ENCODE data around the gene MAP2K2. TPM values are rescaled to one million over a fixed set of nuclear protein-coding genes. Genes with fewer than 3 reads are reported as not detected.

Gene MAP2K2
- total RNA-seq, 2 donors from 2014 or later, result 56.8 to 92.0 TPM

DNA sequence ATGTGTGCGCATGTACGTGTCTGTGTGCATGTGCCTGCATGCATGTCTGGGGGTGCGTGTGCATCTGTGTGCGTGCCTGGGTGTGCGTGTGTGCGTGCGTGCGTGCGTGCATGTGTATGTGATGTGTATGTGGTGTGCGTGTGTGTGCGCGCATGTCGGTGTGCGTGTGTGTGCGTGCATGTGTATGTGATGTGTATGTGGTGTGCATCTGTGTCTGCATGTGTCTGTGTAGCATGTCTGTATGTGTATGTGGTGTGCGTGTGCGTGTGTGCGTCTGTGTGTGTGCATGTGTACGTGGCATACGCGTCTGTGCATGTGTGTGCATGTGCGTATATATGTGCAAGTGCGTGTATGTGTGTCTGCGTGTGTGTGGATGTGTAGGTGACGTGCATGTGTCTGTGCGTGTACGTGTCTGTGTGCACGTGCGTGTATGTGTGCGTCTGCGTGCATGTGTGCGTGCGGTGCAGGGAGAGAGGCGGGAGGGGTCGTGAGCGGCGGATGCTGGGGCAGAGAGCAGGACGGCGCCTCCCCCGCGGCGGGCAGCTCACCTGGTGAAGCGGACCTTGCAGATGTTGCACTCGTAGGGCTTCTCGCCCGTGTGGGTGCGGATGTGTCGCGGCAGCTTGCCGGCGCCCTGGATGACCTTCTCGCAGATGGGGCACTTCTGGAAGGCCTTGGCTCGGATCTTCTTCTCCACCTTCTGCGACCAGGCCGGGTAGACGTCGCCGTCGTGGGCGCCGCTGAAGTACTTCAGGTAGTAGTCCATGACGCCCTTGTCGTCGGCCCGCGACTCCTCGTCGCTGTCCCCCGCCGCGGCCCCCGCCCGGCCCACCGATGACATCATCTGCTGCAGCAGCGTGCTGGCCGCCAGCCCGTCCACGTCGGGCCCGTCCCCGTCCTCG, 70.2 kb downstream of the MAP2K2 start:
- Histone ChIP-seq H3K36me3 (replicated peaks in 1 of 2; ENCODE audit: insufficient read depth in 1 of 2, low read depth in 2 of 2) (peaks cover 0 to 12% of the 10 kb centered on the region in 2 donors), H3K27me3 (no peaks in the 10 kb centered on the region), H3K4me1 (peaks cover 41% of the 10 kb centered on the region), H3K9me3 (no peaks in the 10 kb centered on the region), H3K4me3 (no peak overlapping the region), H3K27ac (peak overlapping the region in 2 of 4 donors; percentile 78 to 83)
- intact Hi-C loops (cut with DNase I), result no loop called here
- ATAC-seq (no peak), DNase-seq (no peak)
- no peak for TF ChIP-seq POLR2A (IDR thresholded peaks at IDR 0.05)
- no peak for TF ChIP-seq CTCF (IDR thresholded peaks at IDR 0.05)
- 88% methylated on average over 66 to 82 of the region's 82 CpGs for WGBS, 2 donors

- Histone ChIP-seq H3K36me3 (replicated peaks in 1 of 2; ENCODE audit: insufficient read depth in 1 of 2, low read depth in 2 of 2) (peaks cover 0 to 12% of the 10 kb centered on the region in 2 donors), H3K4me3 (no peak overlapping the region)
- intact Hi-C loops (cut with DNase I), result no loop called here
Observed at GRCh38 chr19:4052993-4053422, 70.9 kb downstream of the MAP2K2 start.

GRCh38 chr19:4052114-4052992, 71.6 kb downstream of the MAP2K2 start:
- peaks cover 31% of the 10 kb centered on the region for H3K4me1 ChIP-seq
- no peaks in the 10 kb centered on the region for H3K27me3 ChIP-seq
- 41 to 58% methylated on average over 6 to 23 of the region's 27 CpGs for WGBS, 2 donors
- H3K36me3 ChIP-seq (replicated peaks in 1 of 2; ENCODE audit: insufficient read depth in 1 of 2, low read depth in 2 of 2), result peaks cover 0 to 13% of the 10 kb centered on the region in 2 donors
- intact Hi-C loops (cut with DNase I), result no loop called here
- peak overlapping the region; percentile 62 to 83 (median 78) for H3K27ac ChIP-seq
- ATAC-seq (peak; percentile 81), DNase-seq (peak; percentile 68 to 83 (median 78))
- no peak overlapping the region for H3K4me3 ChIP-seq
- no peaks in the 10 kb centered on the region for H3K9me3 ChIP-seq
- TF ChIP-seq CTCF (IDR thresholded peaks at IDR 0.05) (no peak), POLR2A (IDR thresholded peaks at IDR 0.05) (no peak)

More at GRCh38 chr19:4052993-4053422, 70.9 kb downstream of the MAP2K2 start:
- Histone ChIP-seq H3K27me3 (no peaks in the 10 kb centered on the region), H3K27ac (peak overlapping the region; percentile 62 to 83 (median 78)), H3K4me1 (peaks cover 35% of the 10 kb centered on the region), H3K9me3 (no peaks in the 10 kb centered on the region)
- TF ChIP-seq CTCF (IDR thresholded peaks at IDR 0.05), result no peak
- no peak for TF ChIP-seq POLR2A (IDR thresholded peaks at IDR 0.05)
- DNase-seq (peak in 1 of 4 donors; percentile 25), ATAC-seq (no peak)
- WGBS, 2 donors, result 37 to 47% methylated on average over 10 to 13 of the region's 13 CpGs

GRCh38 chr19:4051175-4052101, 72.5 kb downstream of the MAP2K2 start:
- ATAC-seq (no peak), DNase-seq (peak in 1 of 4 donors; percentile 38)
- 79 to 85% methylated on average over 10 to 15 of the region's 15 CpGs for WGBS, 2 donors
- peak overlapping the region; percentile 62 to 83 (median 78) for H3K27ac ChIP-seq
- no peak overlapping the region for H3K4me3 ChIP-seq
- TF ChIP-seq CTCF (IDR thresholded peaks at IDR 0.05) (no peak), POLR2A (IDR thresholded peaks at IDR 0.05) (no peak)
- H3K27me3 ChIP-seq, result no peaks in the 10 kb centered on the region
- H3K9me3 ChIP-seq, result no peaks in the 10 kb centered on the region
- H3K4me1 ChIP-seq, result peaks cover 31% of the 10 kb centered on the region
- intact Hi-C loops (cut with DNase I), result no loop called here
- H3K36me3 ChIP-seq (replicated peaks in 1 of 2; ENCODE audit: insufficient read depth in 1 of 2, low read depth in 2 of 2), result peaks cover 0 to 14% of the 10 kb centered on the region in 2 donors

Data from body of pancreas (tissue), 4 donors.